NCI-H345 treated with DMSO at 0.1 percent for 48 hours (cell line): ENCODE data around the gene LPIN3.
A peak's percentile ranks its signal among the peaks of the same experiment; 100 is the strongest.
"Not testable (repeated sequence)": the region's sequence is repeated elsewhere in the genome, so short reads cannot be mapped to it uniquely, and the experiment has no call there.

Experiments used
- DNase-seq: peaks from one replicate; lab custom pipeline; 2025; ENCODE audit not compliant: unreplicated experiment; lab: John Stamatoyannopoulos, UW

The LPIN3 gene, protein sequence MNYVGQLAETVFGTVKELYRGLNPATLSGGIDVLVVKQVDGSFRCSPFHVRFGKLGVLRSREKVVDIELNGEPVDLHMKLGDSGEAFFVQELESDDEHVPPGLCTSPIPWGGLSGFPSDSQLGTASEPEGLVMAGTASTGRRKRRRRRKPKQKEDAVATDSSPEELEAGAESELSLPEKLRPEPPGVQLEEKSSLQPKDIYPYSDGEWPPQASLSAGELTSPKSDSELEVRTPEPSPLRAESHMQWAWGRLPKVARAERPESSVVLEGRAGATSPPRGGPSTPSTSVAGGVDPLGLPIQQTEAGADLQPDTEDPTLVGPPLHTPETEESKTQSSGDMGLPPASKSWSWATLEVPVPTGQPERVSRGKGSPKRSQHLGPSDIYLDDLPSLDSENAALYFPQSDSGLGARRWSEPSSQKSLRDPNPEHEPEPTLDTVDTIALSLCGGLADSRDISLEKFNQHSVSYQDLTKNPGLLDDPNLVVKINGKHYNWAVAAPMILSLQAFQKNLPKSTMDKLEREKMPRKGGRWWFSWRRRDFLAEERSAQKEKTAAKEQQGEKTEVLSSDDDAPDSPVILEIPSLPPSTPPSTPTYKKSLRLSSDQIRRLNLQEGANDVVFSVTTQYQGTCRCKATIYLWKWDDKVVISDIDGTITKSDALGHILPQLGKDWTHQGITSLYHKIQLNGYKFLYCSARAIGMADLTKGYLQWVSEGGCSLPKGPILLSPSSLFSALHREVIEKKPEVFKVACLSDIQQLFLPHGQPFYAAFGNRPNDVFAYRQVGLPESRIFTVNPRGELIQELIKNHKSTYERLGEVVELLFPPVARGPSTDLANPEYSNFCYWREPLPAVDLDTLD

DNA sequence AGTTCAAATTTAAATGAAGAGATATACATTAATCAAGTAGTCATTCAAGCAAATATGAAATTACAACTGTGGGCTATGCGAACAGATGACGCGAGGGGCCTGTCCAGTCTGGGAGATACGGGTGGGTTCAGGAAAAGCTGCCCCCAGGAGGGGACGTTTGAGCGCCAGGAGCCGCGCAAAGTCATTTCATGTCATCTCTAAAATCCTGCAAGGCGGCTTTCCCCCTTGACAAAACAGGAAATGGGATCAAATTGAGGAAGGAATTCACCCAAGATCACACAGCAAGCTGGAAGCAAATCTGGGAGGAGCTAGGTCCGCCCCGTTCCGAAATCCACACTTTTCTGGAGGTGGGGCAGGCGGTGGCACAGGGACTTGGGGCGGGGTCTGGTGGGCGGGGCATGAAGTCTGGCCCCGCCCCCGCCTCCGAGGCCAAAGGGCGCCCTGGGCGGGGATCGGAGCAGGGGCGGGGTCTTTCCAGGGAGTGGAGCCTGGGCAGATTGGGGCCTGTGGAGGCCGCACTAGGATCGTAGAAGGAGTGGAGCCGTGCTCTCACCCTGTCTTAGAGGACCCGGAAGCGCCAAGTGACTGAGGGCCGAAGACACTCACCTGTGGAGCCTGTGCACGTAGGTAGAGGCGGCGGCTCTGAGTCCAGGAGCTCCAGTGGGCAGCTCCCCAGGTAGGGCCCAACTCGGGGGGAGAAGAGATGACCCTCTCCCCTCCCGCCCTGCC is at the start of gene LPIN3:
LPIN3 (plus strand) TSS at position 495 of the 729 bp plus-strand sequence. CDS start 4,983 bp downstream, outside the sequence.
- DNase-seq: no peak

DNA sequence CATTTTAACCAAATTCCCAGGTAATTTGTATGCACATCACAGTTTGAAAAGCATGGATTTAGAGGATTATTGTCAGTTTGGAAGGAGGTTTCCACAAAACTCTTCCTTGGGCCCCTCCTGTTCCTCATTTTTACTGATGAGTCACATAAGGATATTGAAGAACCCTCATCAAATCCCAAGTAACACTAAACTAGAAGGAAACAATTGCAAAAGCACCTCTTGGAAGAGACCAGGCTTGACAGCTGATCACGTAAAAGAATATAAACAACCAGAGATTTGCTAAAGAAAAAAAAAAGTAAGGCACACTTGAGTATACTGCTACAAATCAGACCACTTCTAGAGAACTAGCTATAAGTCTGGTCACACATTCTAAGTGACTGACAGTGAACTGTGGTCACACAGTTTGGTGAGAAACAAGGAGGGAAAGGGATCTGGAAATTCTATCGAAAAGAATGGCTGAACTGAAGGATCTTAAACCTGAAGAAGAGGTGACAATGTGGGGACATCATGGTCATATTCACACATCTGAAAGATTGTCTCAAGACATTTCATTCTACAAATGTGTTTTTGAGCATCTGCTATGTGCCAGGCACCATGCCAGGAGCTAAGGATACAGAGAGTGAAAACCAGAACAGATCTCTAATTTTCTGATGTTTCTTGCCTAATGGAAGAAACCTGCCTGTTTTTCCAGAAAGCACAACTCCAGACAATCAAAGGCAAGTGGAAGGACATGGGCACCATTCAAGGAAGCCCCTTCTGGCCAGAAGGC is 47.2 kb upstream of the LPIN3 start:
- DNase-seq: no peak

DNA sequence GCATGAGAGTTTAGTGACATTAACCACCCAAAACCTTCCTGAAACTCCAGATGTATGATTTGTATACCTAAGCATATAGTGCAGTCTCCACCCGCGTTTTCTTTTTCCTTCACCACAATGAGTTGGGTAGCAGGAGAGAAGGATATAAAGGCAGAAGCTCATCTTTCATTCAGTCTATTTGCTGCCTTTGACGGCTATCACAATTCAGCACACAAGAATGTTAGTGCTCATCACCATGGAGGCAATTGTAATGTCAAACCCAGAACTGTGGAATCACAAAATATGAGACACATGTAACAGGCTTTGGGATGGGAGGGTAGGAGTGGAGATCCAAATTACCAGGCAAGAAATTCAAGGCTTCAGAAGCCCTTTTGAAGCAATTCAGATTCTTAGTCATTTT is 40.7 kb upstream of the LPIN3 start:
- DNase-seq: no peak

DNA sequence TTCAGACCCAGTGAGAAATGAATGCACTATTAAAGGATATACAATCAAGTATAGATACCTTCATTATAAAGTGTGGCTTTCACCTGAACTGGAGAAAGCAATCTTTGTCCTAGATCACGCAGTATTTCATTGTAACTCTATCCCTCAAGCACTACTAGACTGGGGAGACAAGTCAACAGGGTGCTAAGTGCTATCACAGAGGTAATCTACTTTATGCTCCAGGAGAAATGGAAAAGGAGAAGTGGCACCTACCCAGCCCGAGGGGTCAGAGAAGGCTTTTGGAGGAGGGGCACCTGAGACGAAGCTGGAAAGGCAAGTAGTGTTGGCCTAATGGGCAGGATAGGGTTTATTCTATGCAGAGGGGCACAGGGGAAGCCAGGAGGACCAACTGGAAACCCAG is 40.2 kb upstream of the LPIN3 start:
- DNase-seq: no peak

DNA sequence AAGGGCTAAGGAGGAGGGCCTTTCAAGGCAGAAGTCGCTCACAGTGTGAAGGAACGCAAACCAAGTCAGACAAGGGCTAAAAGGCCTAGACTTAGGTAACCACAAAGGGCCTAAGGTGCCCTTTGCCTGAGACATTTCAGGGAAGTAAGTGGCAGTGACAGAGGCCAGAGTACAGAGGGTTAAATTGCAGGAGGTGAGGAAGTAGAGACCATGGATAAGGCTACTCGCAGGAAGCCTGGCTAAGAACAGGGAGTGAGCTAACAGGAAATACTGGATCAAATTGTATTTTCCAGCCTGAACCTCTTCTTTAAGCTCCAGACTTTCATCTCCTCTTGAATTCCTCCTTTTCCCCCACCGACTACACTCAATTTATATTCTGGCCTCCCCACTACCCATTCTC is 39.7 kb upstream of the LPIN3 start:
- no peak for DNase-seq

DNA sequence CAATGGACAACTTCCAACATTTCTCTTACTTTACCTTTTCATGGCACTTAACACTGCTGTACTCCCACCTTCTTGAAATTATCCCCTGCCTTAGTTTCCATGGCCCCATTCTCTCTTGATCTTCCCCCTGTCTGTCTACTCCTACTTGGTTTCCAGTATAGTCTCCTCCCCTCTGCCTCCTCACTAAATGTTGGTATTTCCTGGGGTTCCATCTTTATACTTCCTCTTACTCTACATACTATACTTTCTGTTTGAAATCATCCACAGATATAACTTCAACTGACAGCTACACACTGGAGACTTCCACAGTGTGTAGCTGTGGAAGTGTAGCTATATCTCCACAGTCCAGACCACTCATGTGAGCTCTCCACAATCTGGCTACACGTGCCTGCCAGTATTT is 36.6 kb upstream of the LPIN3 start:
- DNase-seq: no peak

DNA sequence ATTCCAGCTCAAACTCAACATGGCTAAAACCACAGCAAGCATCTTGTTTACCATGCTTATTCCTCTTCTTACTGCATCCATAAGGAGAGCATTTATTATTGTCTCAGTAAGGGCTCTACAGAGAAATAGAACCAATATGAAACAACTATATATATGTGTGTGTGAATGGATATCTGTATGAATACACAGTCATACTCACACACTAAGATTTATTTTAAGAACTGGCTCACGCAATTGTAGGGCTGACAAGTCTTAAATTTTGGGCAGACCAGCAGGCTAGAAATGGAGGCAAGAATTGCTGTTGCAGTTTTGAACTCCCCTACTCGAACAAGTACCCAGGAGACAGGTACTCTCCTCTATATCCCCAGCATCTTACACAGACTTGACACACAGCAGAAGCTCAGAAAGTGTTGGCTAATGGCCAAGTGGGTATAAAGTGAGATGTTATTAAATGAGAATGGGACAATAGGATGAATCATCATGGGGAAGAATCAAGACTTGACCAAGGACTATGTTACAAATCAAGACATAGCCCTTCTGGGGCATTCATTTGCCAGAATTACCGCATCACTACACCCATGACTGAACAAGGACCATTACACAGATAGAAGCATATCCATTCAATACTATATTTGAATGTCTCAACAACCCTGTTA is 36.1 kb upstream of the LPIN3 start:
- DNase-seq: no peak

DNA sequence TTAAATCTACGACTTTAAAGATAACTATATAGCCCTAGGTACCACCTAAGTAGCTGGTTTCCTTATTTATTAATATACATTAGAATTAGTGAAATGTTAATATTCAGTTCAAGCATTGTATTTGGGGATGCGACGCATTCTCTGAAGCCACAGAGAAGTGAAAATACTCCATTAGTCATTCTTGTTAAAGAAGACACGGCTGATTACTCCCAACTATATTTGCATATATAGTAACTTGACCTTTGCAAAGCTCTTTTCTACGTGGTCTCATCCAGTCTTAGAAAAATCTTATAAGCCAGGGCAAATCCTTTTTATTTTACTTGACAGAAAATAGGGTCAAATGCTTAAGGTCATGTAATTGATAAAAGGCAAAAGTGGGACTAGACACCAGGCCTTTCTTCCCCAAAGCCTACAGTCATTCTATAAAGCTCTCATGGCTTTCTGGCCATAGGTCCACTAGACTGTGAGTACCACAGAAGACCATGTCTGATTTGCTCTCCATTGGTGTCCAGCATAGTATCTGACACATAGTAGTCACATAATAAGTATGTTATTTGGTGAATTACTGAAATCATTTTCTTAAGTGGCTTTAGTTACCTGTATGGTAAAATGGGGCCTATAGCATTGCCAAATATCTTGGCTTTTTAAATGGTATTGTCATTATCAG is 34.4 kb upstream of the LPIN3 start:
- no peak for DNase-seq

DNA sequence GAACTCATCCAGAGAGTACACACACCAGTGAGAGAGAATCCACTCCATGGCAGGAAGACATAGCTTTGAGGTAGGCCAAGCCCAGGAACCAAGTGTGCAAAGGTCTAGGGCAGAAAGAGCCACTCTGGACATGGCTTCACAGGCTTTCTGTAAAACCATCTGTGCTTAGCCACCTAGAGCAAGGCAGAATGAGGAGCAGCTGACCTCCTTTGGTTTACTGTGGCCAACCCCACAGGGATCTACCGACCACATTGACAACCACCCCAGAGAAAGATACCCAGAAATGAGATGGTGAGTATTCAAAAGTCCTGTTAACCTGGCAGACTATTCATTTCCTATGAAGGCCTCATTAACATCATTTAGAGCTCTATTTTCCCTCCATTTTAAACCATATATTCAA is 33.6 kb upstream of the LPIN3 start:
- DNase-seq: no peak

DNA sequence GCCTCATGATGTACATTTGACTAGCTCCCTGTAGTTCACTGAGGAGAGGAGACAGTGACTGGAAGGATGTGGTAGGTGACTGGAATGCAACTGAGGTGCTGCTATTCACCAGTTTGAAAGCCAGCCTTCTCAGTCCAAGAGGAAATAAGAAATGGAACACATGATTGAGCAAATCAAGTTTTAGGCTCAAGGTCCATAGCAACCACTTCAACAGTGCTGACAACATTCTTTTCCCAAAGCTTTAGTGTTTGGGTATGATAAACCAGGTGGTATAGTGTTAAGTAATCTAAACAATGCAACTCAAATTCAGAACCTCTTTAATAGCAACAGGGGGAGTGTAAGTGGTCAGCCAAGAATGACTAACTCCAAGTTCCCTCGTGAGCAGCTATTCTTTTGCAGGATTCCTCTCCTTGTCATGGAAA is 32.3 kb upstream of the LPIN3 start:
- DNase-seq: no peak

DNA sequence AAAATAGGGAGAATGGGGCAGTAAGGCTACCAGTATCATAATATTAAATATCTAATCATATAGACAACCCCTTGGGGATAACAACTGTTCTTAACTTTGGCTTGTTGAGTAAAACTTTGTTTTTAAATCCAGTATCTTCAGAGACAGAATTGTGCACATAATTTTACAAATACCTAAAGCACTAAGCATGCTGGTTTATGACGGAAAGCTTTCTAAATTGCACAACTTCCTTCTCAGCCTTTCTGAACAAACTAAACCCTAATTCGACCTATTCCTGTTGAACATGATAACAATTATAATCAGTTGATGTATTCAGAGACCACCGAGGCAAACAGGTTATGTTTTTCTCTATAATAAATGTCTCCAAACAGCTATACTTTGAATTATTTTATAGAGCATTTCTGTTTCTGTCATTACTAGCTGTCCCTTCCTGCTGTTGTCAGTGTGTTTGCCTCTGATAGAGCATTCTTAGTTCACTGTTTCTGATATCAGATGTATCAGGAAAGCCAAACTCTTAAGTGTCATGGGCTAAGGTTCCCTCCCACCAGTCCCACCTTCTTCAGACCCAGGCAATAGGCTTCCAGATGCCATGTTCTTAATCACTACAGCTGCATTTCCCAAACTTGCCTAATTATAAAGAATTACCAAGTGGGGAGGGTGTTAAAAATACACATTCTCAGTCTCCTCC is 31.8 kb upstream of the LPIN3 start:
- DNase-seq: no peak

DNA sequence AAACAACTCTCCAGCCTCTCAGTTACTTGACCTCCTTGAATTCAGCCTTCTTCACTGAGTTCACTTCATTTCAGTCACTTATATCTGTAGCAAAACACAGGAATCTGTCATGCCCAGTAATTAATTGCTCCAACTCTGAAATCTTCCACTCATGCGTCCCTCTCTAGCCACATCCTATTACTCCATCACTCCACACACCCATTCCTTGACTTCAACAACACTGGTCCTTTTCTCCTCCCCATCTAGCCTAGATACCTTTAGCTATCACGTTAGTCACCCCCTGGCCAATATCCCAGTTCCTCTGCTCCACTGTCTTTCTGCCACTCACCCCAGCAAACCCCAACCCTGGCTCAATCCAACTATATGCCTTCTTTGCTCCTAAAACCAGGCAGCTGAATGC is 30.8 kb upstream of the LPIN3 start:
- DNase-seq: no peak

DNA sequence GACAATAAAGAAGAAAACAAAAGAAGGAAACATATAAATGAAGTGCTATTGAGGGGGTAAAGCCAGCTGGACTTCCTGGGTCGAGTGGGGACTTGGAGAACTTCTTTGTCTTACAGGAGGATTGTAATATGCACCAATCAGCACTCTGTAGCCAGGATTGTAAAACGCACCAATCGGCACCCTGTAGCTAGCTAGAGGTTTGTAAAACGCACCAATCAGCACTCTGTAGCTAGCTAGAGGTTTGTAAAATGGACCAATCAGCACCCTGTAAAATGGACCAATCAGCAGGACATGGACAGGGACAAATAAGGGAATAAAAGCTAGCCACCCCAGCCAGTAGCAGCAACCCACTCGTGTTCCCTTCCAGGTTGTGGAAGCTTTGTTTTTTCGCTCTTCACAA is 28.6 kb upstream of the LPIN3 start:
- not testable (repeated sequence) for DNase-seq

DNA sequence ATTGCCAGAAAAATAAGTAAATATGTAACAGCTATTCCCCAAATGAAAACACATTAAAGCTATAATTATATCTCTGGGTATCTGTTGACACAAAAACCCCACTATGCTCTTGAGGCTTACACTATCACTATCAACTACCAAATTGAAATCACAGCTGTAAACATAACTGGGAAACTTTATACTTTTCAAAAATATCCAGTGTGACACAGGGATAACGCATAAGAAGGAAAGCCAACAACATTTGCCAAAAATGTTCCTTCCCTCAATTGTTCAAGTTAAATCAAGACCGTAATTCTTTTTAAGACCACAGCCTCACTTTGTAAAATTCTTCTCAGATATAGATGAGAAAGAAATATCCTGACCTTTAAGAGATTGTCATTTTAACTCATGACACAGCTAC is 26.2 kb upstream of the LPIN3 start:
- DNase-seq: no peak

DNA sequence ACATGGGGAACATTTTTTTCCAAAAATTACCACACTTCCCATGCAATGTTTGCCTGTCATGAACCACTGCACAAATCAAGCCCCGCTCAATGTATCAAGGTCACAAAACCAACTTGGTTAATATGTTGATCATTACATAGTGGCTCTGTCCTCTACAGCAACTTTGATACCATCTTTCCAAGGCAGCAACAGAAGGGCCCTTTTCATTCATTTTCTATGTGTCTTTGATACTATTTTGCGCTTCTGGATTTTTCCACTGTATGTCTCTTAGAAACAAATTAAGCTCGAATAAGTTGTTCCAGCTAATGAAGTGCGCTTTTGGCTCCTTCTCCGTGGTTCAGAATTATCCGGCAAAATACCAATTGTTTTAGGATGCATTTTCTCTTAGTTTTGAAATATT is 24.6 kb upstream of the LPIN3 start:
- DNase-seq: no peak

DNA sequence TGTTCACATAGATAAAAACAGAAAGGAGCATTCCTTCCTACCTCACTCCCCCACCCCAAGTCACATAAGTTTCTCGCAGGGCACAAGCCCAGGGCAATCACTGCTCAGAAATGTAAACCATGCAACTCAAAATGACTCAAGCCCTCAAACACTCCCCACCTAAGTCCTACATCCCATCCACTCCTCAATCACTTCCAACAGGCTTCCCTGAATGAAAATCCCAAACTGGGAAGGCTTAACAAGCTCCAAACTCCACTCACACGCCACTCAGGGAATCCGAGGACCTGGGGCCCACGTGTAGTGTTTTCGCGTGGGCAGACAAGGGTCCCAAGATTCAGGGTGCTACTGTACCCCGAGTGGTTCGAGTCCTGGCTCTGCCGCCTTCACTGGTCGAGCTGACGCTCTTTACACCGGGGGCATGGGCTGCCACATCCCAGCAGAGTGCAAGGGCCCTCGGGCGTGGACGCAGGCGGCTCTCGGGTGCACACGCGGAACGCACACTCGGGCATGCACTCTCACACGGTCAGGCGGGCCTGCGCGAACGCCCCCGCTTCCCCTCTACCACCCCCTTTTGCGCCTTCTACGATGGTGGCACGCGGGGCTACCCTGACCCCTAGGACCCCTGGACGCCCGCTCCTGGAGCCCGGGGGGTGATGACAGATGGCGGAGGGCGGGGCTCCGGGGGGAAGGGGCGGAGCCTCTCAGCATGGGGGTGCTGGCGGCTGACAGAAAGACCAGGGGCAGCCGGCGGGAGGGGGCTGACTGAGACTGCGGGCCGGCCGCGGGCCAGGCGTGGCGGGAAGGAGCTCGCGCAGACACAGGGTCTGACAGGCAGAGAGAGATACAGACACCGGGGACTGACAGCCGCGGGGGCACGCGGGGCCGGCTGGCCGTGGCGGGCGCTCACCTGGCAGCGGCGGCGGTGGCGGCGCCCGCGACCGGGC is 23.7 kb upstream of the LPIN3 start:
- DNase-seq: peak; percentile 27

DNA sequence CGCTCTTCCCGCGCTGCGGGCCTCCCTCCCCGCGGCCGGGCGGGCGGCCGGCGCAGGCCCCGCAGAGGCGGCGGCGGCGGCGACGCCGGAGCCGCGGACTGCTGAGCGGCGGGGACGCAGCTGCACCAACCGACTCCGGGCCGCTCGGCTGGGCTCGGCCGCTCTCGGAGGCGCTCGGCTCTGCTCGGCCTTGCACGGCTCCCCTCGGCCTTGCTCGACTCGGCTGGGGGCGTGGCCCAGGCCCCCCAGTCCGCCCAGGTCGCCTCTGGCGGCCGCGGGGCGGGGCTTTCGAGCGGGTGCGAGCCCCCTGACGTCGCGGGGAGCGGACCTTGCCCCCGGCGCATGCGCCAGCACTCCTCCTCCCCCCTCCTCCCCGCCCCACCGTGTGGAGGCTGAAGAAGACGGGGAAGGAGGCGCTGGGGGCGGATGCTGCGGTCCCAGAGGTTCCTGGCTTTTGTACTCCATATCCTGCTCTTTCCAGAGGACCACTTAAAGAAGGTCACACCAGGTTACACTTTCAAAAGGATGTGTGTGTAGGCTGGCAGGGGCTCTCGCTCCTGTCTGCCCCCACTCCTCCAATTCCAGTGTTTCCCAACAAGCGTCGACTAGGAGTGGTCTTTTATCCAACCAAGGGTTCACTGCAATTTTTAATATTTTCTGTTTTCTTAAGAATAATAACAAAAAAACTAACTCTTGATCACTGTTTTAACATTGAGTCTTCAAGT is 22.9 kb upstream of the LPIN3 start, which contains the start of gene ZHX3:
ZHX3 (minus strand) TSS at position 186 of the 725 bp plus-strand sequence. CDS start 112,815 bp downstream, outside the sequence.
- DNase-seq: peak; percentile 96
